NK-92 (cell line): ENCODE measurements around the gene SNAP47.
"Not testable (repeated sequence)": the region's sequence is repeated elsewhere in the genome, so short reads cannot be mapped to it uniquely, and the experiment has no call there.

Source experiments
- DNase-seq: peaks from one replicate; lab custom pipeline; 2025; ENCODE audit not compliant: unreplicated experiment; lab: John Stamatoyannopoulos, UW

The SNAP47 gene

GRCh38 chr1:227734856-227735538 is at the start of gene SNAP47, which contains the start of gene JMJD4:
Gene SNAP47 (plus strand): TSS chr1:227735435. CDS start chr1:227747737, 12,302 bp downstream.
Gene JMJD4 (minus strand): TSS chr1:227735302. CDS start chr1:227735273, 29 bp downstream.
- DNase-seq = peak; percentile 12

GRCh38 chr1:227685807-227686206 is 49.4 kb upstream of the SNAP47 start:
- DNase-seq = no peak

GRCh38 chr1:227697321-227697864 is 37.8 kb upstream of the SNAP47 start:
- DNase-seq = no peak

GRCh38 chr1:227701631-227702030 is 33.6 kb upstream of the SNAP47 start:
- DNase-seq = not testable (repeated sequence)

- no peak for DNase-seq
Measured at GRCh38 chr1:227707846-227708245, 27.4 kb upstream of the SNAP47 start.

- DNase-seq = no peak
Measured at GRCh38 chr1:227709451-227709850, 25.8 kb upstream of the SNAP47 start.

GRCh38 chr1:227710474-227710873 is 24.8 kb upstream of the SNAP47 start:
- not testable (repeated sequence) for DNase-seq

GRCh38 chr1:227712648-227713047 is 22.6 kb upstream of the SNAP47 start:
- DNase-seq = no peak

- DNase-seq = no peak
Measured at GRCh38 chr1:227718932-227719331, 16.3 kb upstream of the SNAP47 start.

GRCh38 chr1:227723474-227723873 is 11.8 kb upstream of the SNAP47 start:
- DNase-seq = no peak

GRCh38 chr1:227725046-227725445 is 10.2 kb upstream of the SNAP47 start:
- DNase-seq = no peak

GRCh38 chr1:227726318-227726717 is 8.9 kb upstream of the SNAP47 start:
- DNase-seq = no peak

- no peak for DNase-seq
Measured at GRCh38 chr1:227726924-227727599, 8.2 kb upstream of the SNAP47 start.

- DNase-seq = no peak
Measured at GRCh38 chr1:227728059-227728891, 7.0 kb upstream of the SNAP47 start.

GRCh38 chr1:227728892-227729143 is 6.4 kb upstream of the SNAP47 start:
- DNase-seq = no peak

GRCh38 chr1:227729144-227729880 is 5.9 kb upstream of the SNAP47 start:
- no peak for DNase-seq

GRCh38 chr1:227729881-227730629 is 5.2 kb upstream of the SNAP47 start:
- no peak for DNase-seq

- DNase-seq = no peak
Measured at GRCh38 chr1:227730630-227731151, 4.5 kb upstream of the SNAP47 start.

- DNase-seq = no peak
Measured at GRCh38 chr1:227731241-227731677, 4.0 kb upstream of the SNAP47 start.
